CD4-positive, alpha-beta T cell treated with Interleukin-15 for 4 hours (primary cell): ENCODE results near the gene ARHGEF18.

Experiments used
- DNase-seq: peaks from one replicate; pipeline ENCODE4 v3.0.0-alpha.2; 2020; ENCODE audit warnings: low spot score

ARHGEF18 gene

DNA sequence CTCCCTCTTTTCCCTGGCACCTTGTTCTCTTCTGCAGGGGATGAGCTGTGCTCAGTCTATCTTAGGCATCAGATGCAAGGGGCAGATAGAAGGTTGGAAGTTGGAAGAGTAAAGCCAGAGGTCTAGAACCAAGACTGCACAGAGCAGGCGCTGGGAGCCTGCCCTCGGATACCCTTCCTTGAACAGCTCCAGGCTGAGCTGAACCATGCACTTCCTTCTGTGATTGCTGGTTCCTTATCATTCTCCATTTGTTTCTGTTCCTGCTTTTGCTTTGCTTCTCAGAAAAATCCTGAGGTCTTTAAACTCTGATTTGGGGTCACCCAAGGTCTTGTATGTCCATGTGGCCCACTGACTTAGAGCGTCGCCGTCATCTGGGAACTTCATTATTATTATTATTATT, 36.3 kb downstream of the ARHGEF18 start:
- no peak for DNase-seq

DNA sequence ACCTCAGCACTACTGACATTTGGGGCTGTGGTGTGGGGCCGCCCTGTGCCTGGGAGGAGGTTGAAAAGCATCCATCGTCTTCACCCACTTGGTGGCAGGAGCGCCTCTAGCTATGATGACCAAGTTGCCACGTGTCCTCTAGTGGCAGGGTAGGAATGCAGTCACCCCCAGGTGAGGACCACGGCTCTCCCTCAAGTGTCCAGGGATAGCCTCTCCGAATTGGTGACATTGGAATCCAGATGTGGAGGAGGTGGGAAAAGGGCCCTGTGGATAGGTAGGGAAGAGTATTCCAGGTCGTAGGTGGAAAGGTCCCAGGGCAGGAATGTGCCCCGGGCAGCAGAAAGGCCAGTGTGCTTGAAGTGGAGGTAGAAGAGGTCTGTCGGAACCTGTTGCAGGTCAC, 37.6 kb downstream of the ARHGEF18 start:
- DNase-seq, result no peak

- DNase-seq, result no peak
Observed at GRCh38 chr19:7386769-7387168, 38.0 kb downstream of the ARHGEF18 start.

DNA sequence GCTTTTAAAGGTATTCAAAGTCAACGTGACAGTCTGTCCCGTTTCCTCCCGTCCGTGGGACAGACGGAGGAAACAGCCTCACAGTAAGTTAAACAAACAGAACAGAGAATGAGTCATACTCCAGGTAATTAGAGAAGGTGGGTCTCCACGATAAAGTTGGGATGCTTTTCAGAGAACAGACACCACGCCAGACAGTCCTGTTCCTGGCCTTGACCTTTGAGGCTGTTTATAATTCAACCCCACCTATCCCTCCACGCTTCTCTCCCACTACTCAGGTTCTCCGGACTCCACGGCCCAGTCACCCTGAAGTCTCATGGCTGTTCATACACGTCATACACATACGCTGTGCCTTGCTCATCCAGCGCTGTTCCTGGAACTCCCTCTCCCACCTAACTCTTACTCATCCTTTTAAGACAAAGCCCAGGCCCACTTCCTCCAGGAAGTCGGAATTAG, 42.5 kb downstream of the ARHGEF18 start:
- DNase-seq, result no peak

GRCh38 chr19:7393459-7393858, 44.7 kb downstream of the ARHGEF18 start:
- no peak for DNase-seq

DNA sequence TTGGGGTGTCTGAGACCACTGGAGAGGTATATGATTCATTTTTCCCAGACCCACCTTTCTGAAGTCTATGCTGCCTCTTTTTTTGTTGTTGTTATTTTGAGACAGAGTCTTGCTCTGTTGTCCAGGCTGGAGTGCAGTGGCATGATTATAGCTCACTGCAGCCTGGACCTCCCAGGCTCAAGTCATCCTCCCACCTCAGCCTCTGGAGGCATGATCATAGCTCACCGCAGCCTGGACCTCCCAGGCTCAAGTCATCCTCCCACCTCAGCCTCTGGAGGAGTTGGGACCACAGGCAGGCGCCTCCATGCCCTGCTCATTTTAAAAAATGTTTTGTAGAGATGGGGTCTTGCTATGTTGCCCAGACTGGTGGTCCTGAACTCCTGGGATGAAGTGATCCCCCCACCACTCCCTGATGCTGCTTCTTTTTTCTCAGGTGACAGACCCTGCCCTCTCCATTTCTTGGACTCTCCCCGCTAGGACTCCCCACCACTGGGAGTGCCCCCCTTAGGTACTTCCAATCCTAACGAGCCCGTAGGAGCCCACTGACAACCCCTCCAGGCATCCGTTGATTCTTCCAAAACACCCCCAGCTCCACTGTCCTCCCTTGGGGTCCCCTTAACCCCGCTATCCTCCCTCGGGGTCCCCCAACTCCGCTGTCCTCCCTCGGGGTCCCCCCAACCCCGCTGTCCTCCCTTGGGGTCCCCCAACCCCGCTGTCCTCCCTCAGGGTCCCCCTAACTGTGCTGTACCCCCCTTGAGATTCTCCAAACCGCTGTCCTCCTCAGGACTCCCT, 45.4 kb downstream of the ARHGEF18 start:
- DNase-seq, result no peak

DNA sequence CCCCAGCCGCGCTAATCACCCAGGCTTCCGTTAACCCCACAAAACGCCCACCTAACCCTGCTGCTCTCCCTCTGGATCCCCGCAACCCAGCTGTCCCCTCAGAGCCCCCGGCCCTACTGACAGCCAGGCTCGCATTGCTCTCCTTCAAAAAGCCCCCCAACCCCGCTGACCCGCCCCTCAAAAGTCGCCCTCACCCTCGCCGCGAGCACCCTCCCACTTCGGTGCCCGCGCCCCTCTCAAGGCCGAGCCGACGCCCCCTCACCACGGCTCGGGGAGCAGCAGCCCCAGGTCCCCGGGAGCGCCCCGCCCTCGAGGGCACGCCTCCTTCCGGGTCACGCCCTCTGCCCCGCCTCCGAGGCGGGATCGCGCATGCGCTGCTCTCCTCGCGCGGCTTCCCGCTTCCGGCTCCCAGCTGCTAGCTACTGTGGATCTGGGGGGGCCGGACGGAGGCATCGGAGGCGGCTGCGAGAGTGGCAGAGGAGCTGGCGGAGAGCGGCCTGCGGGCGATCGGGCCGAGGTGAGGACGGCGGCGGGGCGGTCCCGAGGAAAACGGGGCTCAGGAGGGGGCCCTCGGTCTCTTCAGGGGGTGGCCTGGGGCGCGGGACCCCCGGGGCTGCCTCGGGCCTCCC, 46.1 kb downstream of the ARHGEF18 start:
- DNase-seq, result peak; percentile 89

GRCh38 chr19:7395360-7396066, 46.8 kb downstream of the ARHGEF18 start:
- no peak for DNase-seq

DNA sequence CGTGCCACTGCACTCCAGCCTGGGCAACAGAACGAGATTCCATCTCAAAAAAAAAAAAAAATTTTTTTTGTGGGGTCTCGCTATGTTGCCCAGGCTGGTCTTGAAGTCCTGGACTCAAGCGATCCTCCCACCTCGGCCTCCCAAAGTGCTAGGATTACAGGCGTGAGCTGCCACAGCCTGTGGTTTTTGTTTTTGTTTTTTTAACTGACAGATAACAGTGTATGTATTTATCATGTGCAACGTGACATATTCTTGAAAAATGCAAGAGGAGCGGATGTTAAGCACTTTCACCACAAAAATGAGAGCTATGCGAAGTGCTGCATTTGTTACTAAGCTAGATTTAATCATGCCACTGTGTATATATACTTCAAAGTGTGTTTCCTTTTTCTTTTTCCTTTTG, 49.0 kb downstream of the ARHGEF18 start:
- no peak for DNase-seq
